OCI-LY7 (cell line): Measurements from ENCODE around the gene ZGPAT. TPM values are rescaled to one million over a fixed set of nuclear protein-coding genes. Genes with fewer than 3 reads are reported as not detected.

Source experiments
- BruUV-seq: library from RNA; stranded (reverse); fragments of 400-500 nt; replicated peaks from 2 replicates; lab custom pipeline; 2021; lab: Mats Ljungman, UMichigan
- CTCF ChIA-PET: fragments of 300-600 bp; sonication (Branson Sonifier 250); formaldehyde crosslinking; loops from one replicate; lab custom pipeline; 2022; ENCODE audit warnings: antibody characterized with exemption; ENCODE audit not compliant: unreplicated experiment; lab: Charles Lee
- POLR2A ChIA-PET: fragments of 300-600 bp; sonication (Branson Sonifier 250); formaldehyde crosslinking; loops from one replicate; lab custom pipeline; 2022; ENCODE audit warnings: antibody characterized with exemption; lab: Charles Lee
- DNase-seq: peaks from one replicate; pipeline ENCODE4 v3.0.0-alpha.2; 2015; ENCODE audit warnings: low spot score
- H2AFZ ChIP-seq: fragments of 200-600 bp; sonication (generic), shearing (Covaris generic); 2 replicates; pipeline ENCODE4 v1.6.1; 2014; ENCODE audit warnings: mild to moderate bottlenecking, antibody characterized with exemption, low read length, moderate library complexity
- H3K27ac ChIP-seq: fragments of 200-600 bp; sonication (generic); 2 replicates; pipeline ENCODE4 v1.5.1; 2014; ENCODE audit warnings: mixed run types, low read depth, mild to moderate bottlenecking, moderate library complexity, low read length, inconsistent platforms; ENCODE audit not compliant: poor library complexity, severe bottlenecking
- H3K36me3 ChIP-seq: fragments of 200-600 bp; sonication (generic); 2 replicates; pipeline ENCODE4 v1.6.1; 2014; ENCODE audit warnings: mild to moderate bottlenecking, antibody characterized with exemption, low read length, moderate library complexity, mixed read lengths; ENCODE audit not compliant: insufficient read depth
- H3K4me1 ChIP-seq: fragments of 200-600 bp; sonication (generic); 2 replicates; pipeline ENCODE4 v1.5.1; 2014; ENCODE audit warnings: mild to moderate bottlenecking, low read length; ENCODE audit not compliant: insufficient read depth, poor library complexity, severe bottlenecking
- H3K4me2 ChIP-seq: fragments of 200-600 bp; sonication (generic); 2 replicates; pipeline ENCODE4 v1.6.1; 2014; ENCODE audit warnings: mild to moderate bottlenecking, low read length
- H3K4me3 ChIP-seq: fragments of 200-600 bp; sonication (generic); 2 replicates; pipeline ENCODE4 v1.5.1; 2014; ENCODE audit warnings: mild to moderate bottlenecking, low read depth, low read length; ENCODE audit not compliant: poor library complexity, severe bottlenecking
- H3K79me2 ChIP-seq: fragments of 200-600 bp; sonication (generic); 2 replicates; pipeline ENCODE4 v1.6.1; 2016; ENCODE audit warnings: low read depth, mild to moderate bottlenecking, low read length, moderate library complexity, mixed read lengths; ENCODE audit not compliant: insufficient read depth
- H3K9me2 ChIP-seq: fragments of 200-600 bp; sonication (generic); 2 replicates; pipeline ENCODE4 v1.6.1; 2016; ENCODE audit warnings: mild to moderate bottlenecking, low read length, mixed read lengths; ENCODE audit not compliant: insufficient read depth
- H3K9me3 ChIP-seq: fragments of 200-600 bp; sonication (generic); 2 replicates; pipeline ENCODE4 v1.6.1; 2014; ENCODE audit warnings: mild to moderate bottlenecking, mixed run types, low read length, mixed read lengths
- H4K20me1 ChIP-seq: fragments of 200-600 bp; sonication (generic); 2 replicates; pipeline ENCODE4 v1.6.1; 2014; ENCODE audit warnings: mild to moderate bottlenecking, antibody characterized with exemption, low read length, moderate library complexity, mixed read lengths; ENCODE audit not compliant: insufficient read depth
- EZH2phosphoT487 ChIP-seq: fragments of 200-600 bp; sonication (generic); IDR thresholded peaks from 2 replicates; pipeline ENCODE4 v1.6.1; 2018; ENCODE audit warnings: low read depth, borderline replicate concordance, mild to moderate bottlenecking, mixed run types, antibody characterized with exemption, low read length, moderate library complexity, mixed read lengths
- intact Hi-C: fragments of 100-400 bp; cut with micrococcal nuclease; formaldehyde crosslinking; loops from one replicate; pipeline ENCODE4 v1.10.0; 2022; ENCODE audit not compliant: unreplicated experiment
- total RNA-seq, 2 experiments: library from RNA; depleted of rRNA in 1 of 2; stranded (reverse); fragments of >200 nt in 1 of 2; shearing (Covaris generic) in 1 of 2; gene quantifications; 2 replicates each; pipeline ENCODE4 v1.2.3, GENCODE V29; 2014 to 2022
- TF ChIP-seq, protein P1 (sequence below): fragments of 200-600 bp; sonication (generic); conservative IDR thresholded peaks from 2 replicates; pipeline ENCODE4 v1.5.1; 2014; ENCODE audit warnings: mild to moderate bottlenecking, antibody characterized with exemption, low read length, moderate library complexity, mixed read lengths

Gene ZGPAT
- total RNA-seq, 2 experiments from 2014 or later: 43.9 to 55.4 TPM

DNA sequence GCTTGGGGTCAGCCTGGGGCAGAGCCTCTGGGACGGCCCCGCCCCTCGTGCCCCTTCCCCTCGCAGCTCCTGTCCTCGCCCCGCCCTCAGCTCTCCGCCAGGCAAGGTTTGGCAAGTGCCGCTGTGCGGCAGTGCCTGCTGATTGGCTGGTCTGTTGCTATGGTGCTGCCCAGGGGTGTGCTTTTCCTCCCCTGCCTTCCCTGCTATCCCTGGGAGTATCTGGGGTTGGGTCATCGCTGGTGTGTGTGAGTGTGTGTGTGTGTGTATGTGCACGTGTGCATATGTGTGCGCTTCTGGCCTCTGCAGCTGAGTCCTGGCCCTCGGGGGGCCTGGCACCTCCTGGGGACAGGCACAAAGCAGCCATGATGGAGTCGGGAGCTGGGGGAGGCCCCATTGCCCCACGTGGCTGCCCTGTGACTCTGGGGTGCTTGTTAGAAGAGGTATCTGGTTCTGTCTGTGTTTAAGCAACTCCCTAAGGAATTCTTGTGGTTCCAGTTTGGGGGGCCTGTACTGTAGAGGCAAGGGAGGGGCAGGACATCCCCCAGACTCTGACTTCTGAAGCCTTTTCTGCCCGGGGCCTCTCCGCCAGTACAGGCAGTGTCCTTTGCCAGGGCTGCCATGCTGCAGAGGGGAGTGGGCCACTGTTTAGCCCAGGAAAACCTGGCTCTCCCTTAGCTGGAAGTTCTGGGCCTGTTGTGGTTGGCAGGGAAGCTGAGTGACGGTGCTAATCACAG is 42.8 kb upstream of the ZGPAT start:
- TF ChIP-seq, protein P1, sequence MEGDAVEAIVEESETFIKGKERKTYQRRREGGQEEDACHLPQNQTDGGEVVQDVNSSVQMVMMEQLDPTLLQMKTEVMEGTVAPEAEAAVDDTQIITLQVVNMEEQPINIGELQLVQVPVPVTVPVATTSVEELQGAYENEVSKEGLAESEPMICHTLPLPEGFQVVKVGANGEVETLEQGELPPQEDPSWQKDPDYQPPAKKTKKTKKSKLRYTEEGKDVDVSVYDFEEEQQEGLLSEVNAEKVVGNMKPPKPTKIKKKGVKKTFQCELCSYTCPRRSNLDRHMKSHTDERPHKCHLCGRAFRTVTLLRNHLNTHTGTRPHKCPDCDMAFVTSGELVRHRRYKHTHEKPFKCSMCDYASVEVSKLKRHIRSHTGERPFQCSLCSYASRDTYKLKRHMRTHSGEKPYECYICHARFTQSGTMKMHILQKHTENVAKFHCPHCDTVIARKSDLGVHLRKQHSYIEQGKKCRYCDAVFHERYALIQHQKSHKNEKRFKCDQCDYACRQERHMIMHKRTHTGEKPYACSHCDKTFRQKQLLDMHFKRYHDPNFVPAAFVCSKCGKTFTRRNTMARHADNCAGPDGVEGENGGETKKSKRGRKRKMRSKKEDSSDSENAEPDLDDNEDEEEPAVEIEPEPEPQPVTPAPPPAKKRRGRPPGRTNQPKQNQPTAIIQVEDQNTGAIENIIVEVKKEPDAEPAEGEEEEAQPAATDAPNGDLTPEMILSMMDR: no peak
- no peak for TF ChIP-seq EZH2phosphoT487
- Histone ChIP-seq H3K36me3 (peaks cover 64% of the 10 kb centered on the region), H3K79me2 (no peaks in the 10 kb centered on the region), H3K4me2 (no peak overlapping the region), H3K4me3 (no peak overlapping the region), H3K9me3 (no peaks in the 10 kb centered on the region), H2AFZ (no peak overlapping the region), H4K20me1 (no peaks in the 10 kb centered on the region), H3K9me2 (no peaks in the 10 kb centered on the region), H3K4me1 (no peaks in the 10 kb centered on the region), H3K27ac (no peak overlapping the region)
- intact Hi-C loops: no loop called here
- DNase-seq: no peak
- BruUV-seq: no TSS peak
- POLR2A ChIA-PET: no interaction called here
- CTCF ChIA-PET: no interaction called here

DNA sequence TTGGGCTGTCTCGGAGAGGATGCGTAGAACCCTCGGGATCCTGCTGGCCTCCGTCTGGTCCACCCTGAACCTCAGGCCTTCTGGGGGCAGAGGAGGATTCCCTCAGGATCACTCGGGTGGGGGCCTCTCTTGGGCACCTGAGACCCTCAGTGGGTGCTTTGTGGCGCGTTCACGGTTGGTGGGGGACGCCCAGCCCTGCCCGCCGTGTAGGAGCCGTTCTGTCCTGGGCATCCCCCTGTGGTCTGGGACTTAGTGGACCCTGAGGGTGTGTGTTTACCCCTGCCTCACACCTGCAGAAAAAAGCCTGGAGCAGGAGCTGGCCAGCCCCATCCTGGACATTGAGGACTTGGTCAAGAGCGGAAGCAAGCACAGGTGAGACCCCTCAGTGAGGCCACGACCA is 42.1 kb upstream of the ZGPAT start:
- H4K20me1 ChIP-seq: no peaks in the 10 kb centered on the region
- no peaks in the 10 kb centered on the region for H3K9me2 ChIP-seq
- H3K4me1 ChIP-seq: no peaks in the 10 kb centered on the region
- H2AFZ ChIP-seq: no peak overlapping the region
- BruUV-seq: no TSS peak
- DNase-seq: no peak
- peaks cover 60% of the 10 kb centered on the region for H3K36me3 ChIP-seq
- no peak for TF ChIP-seq EZH2phosphoT487
- TF ChIP-seq, protein P1: no peak
- H3K27ac ChIP-seq: no peak overlapping the region
- POLR2A ChIA-PET: no interaction called here
- intact Hi-C loops: no loop called here
- H3K4me3 ChIP-seq: no peak overlapping the region
- CTCF ChIA-PET: no interaction called here
- H3K9me3 ChIP-seq: no peaks in the 10 kb centered on the region
- no peaks in the 10 kb centered on the region for H3K79me2 ChIP-seq
- no peak overlapping the region for H3K4me2 ChIP-seq

DNA sequence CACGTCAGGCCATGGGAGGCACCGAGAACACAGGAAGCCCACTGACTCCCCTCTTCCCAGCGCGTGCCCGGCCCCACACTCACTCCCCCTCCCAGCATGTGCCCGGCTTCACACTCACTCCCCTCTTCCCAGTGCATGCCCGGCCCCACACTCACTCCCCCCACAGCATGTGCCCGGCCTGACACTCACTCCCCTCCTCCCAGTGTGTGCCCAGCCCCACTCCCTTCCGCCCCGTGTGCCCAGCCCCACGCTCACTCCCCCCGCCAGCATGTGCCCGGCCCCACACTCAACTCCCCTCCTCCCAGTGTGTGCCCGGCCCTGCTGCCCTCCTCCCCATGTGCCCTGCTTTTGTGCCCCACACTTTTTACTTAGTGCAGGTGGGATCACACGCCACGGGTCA is 40.0 kb upstream of the ZGPAT start:
- no peak for TF ChIP-seq EZH2phosphoT487
- TF ChIP-seq, protein P1: no peak
- H4K20me1 ChIP-seq: no peaks in the 10 kb centered on the region
- H3K4me3 ChIP-seq: no peak overlapping the region
- no peaks in the 10 kb centered on the region for H3K4me1 ChIP-seq
- H3K9me3 ChIP-seq: no peaks in the 10 kb centered on the region
- CTCF ChIA-PET: no interaction called here
- no peak overlapping the region for H2AFZ ChIP-seq
- no TSS peak for BruUV-seq
- H3K36me3 ChIP-seq: peaks cover 57% of the 10 kb centered on the region
- no peak overlapping the region for H3K4me2 ChIP-seq
- H3K79me2 ChIP-seq: no peaks in the 10 kb centered on the region
- DNase-seq: no peak
- intact Hi-C loops: no loop called here
- H3K9me2 ChIP-seq: no peaks in the 10 kb centered on the region
- no peak overlapping the region for H3K27ac ChIP-seq
- POLR2A ChIA-PET: no interaction called here
